ENCODE data around the gene C16orf96. TPM values are rescaled to one million over a fixed set of nuclear protein-coding genes. Genes with fewer than 3 reads are reported as not detected.

Gene C16orf96

GRCh38 chr16:4648917-4649316, 92.8 kb downstream of the C16orf96 start:
- Histone ChIP-seq H3K9ac (ENCODE audit: low read length) (no peak overlapping the region), H3K23ac (ENCODE audit: low read length) (no peak overlapping the region), H2BK5ac (ENCODE audit: low read length) (no peak overlapping the region), H4K8ac (ENCODE audit: low read depth, low read length) (no peak overlapping the region), H3K4me1 (ENCODE audit: control insufficient read depth, low read depth, low read length) (no peaks in the 10 kb centered on the region), H3K27me3 (ENCODE audit: insufficient read depth, low read length, poor library complexity) (no peaks in the 10 kb centered on the region), H3K4me2 (ENCODE audit: low read length) (no peak overlapping the region), H4K5ac (ENCODE audit: low read length) (no peak overlapping the region), H3K36me3 (ENCODE audit: control insufficient read depth, insufficient read depth, low read length) (no peaks in the 10 kb centered on the region), H2BK15ac (replicated peaks; ENCODE audit: low read depth) (no peak overlapping the region), H3K18ac (ENCODE audit: low read length) (no peak overlapping the region), H3K4me3 (ENCODE audit: low read length) (no peak overlapping the region), H2AK5ac (ENCODE audit: low read length) (no peak overlapping the region), H3K4ac (ENCODE audit: low read depth, low read length) (no peak overlapping the region), H3K79me2 (ENCODE audit: control insufficient read depth, insufficient read depth, low read length) (no peaks in the 10 kb centered on the region), H3K56ac (ENCODE audit: low read length) (no peak overlapping the region), H2BK120ac (ENCODE audit: low read depth, low read length) (no peak overlapping the region), H3K27ac (ENCODE audit: low read depth, low read length) (no peak overlapping the region), H3K79me1 (ENCODE audit: low read length) (peaks cover 5% of the 10 kb centered on the region)
- DNase-seq, result no peak
- WGBS (ENCODE audit: extremely low coverage, insufficient coverage, low lambda C conversion rate), result no CpG with 5 or more reads among the region's 13 CpGs

- Histone ChIP-seq H3K4me2 (ENCODE audit: low read length) (no peak overlapping the region), H2BK5ac (ENCODE audit: low read length) (no peak overlapping the region), H3K4ac (ENCODE audit: low read depth, low read length) (no peak overlapping the region), H3K36me3 (ENCODE audit: control insufficient read depth, insufficient read depth, low read length) (no peaks in the 10 kb centered on the region), H3K27me3 (ENCODE audit: insufficient read depth, low read length, poor library complexity) (no peaks in the 10 kb centered on the region), H4K5ac (ENCODE audit: low read length) (no peak overlapping the region), H3K27ac (ENCODE audit: low read depth, low read length) (no peak overlapping the region), H3K4me3 (ENCODE audit: low read length) (no peak overlapping the region), H2BK120ac (ENCODE audit: low read depth, low read length) (no peak overlapping the region), H3K18ac (ENCODE audit: low read length) (no peak overlapping the region), H3K9ac (ENCODE audit: low read length) (no peak overlapping the region), H3K23ac (ENCODE audit: low read length) (no peak overlapping the region), H3K79me2 (ENCODE audit: control insufficient read depth, insufficient read depth, low read length) (no peaks in the 10 kb centered on the region), H3K4me1 (ENCODE audit: control insufficient read depth, low read depth, low read length) (no peaks in the 10 kb centered on the region), H2AK5ac (ENCODE audit: low read length) (no peak overlapping the region), H3K79me1 (ENCODE audit: low read length) (peaks cover 5% of the 10 kb centered on the region), H4K8ac (ENCODE audit: low read depth, low read length) (no peak overlapping the region), H3K56ac (ENCODE audit: low read length) (no peak overlapping the region), H2BK15ac (replicated peaks; ENCODE audit: low read depth) (no peak overlapping the region)
- no peak for DNase-seq
- no CpG with 5 or more reads among the region's 25 CpGs for WGBS (ENCODE audit: extremely low coverage, insufficient coverage, low lambda C conversion rate)
Observed at GRCh38 chr16:4649744-4650442, 93.8 kb downstream of the C16orf96 start.

Small RNA genes within 50 kb of the gene (small RNA-seq; reads per million reads assigned to genes)
- gene RN7SL850P (ENCODE audit: insufficient read depth), result not detected
